ENCODE measurements around the gene IL21R.
"Not testable (repeated sequence)": the region's sequence is repeated elsewhere in the genome, so short reads cannot be mapped to it uniquely, and the experiment has no call there.

- TF ChIP-seq CTCF (IDR thresholded peaks at IDR 0.05; ENCODE audit: low read length); EZH2 (optimal IDR thresholded peaks at IDR 0.05; ENCODE audit: low read depth, low read length): not testable (repeated sequence)
These were observed 8.0 kb downstream of the IL21R start for GRCh38 chr16:27409958-27410357.

Measured in MM.1S (cell line).